HEK293T (cell line): Measurements from ENCODE around the gene FIGNL2.

Experiments used
- BHLHE40 ChIP-seq: fragments of 450-650 bp; IDR thresholded peaks from 2 replicates; pipeline ENCODE4 v1.6.1; 2016; ENCODE audit warnings: mild to moderate bottlenecking, moderate library complexity, borderline replicate concordance
- FOXA1 ChIP-seq: fragments of 450-650 bp; IDR thresholded peaks from 2 replicates; pipeline ENCODE4 v1.6.1; 2016; ENCODE audit warnings: mild to moderate bottlenecking

DNA sequence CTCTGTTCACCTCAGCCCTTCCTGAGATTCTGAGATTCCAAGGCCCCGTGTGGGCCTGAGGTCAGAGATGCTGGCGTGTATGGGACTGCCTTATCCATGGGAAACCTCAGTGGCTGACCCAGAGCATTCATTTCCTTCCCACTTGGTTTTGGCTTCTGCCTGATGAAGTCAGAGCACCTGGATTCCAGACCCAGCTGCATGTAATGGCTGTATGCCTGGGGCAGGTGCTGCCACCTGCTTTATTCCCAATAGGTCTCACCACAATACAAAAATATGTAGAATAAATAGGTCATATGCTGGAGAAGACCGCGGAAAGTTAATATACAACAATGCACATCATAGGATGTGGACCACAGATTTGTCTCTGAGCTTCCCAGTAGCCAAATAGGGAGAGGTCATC, 25.6 kb downstream of the FIGNL2 start:
- TF ChIP-seq BHLHE40: no peak
- TF ChIP-seq FOXA1: no peak
